GM12874 (cell line): ENCODE results near the gene PRUNE2.

Experiments used
- TF ChIP-seq, protein P1 (sequence below): IDR thresholded peaks from 2 replicates; pipeline ENCODE4 v1.5.1; 2011; ENCODE audit warnings: low read depth, mild to moderate bottlenecking, control low read depth, low read length, moderate library complexity; ENCODE audit not compliant: insufficient read depth

The PRUNE2 gene

DNA sequence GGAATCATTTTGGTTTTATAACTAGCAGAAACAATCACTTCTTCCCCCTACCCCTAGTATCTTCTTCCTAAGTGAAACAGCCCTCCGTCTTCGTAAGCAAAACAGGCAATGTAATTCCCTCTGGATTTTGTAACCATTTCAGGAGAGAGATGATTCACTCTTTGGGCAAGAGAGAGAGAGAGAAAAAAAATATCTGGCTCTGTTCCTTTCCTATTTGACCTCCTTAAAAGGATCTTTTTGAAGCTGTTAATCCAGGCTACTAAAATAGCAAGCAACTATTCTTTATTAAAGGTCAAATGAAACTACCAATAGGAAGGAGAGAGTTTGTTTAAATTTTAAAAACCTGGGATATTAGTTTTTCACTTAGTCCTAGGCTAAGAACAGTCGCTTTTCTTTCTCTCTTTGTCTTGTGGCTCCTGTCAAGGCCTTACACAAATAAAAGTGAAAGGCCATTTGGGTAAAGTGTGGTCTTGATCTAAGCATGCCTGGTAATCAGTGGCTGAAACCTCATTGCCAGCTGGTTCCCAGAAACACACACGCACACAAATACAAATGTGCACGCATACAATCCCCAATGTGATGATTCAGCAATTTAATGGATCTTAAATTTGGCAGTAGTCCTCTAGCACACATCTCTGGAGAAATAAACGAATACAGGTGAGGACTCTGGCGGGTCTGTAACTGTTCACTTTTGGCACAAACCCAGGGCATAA, 70.2 kb downstream of the PRUNE2 start:
- TF ChIP-seq, protein P1, sequence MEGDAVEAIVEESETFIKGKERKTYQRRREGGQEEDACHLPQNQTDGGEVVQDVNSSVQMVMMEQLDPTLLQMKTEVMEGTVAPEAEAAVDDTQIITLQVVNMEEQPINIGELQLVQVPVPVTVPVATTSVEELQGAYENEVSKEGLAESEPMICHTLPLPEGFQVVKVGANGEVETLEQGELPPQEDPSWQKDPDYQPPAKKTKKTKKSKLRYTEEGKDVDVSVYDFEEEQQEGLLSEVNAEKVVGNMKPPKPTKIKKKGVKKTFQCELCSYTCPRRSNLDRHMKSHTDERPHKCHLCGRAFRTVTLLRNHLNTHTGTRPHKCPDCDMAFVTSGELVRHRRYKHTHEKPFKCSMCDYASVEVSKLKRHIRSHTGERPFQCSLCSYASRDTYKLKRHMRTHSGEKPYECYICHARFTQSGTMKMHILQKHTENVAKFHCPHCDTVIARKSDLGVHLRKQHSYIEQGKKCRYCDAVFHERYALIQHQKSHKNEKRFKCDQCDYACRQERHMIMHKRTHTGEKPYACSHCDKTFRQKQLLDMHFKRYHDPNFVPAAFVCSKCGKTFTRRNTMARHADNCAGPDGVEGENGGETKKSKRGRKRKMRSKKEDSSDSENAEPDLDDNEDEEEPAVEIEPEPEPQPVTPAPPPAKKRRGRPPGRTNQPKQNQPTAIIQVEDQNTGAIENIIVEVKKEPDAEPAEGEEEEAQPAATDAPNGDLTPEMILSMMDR, result no peak

DNA sequence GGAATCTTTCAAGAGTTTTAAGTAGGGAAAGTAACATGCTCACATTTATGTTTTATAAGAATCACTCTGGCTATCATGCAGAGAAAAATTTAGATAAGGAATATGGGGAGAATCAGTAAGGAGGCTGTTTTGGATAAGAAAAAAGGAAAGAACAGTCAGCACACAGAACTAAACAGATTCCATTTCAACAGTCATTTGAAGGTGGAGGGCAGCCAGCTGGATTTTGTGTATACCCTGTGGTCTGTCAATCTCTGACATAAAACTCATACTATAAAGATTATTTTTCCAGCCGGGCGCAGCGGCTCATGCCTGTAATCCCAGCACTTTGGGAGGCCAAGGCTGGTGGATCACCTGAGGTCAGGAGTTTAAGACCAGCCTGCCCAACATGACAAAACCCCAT, 77.5 kb downstream of the PRUNE2 start:
- TF ChIP-seq, protein P1, result no peak

DNA sequence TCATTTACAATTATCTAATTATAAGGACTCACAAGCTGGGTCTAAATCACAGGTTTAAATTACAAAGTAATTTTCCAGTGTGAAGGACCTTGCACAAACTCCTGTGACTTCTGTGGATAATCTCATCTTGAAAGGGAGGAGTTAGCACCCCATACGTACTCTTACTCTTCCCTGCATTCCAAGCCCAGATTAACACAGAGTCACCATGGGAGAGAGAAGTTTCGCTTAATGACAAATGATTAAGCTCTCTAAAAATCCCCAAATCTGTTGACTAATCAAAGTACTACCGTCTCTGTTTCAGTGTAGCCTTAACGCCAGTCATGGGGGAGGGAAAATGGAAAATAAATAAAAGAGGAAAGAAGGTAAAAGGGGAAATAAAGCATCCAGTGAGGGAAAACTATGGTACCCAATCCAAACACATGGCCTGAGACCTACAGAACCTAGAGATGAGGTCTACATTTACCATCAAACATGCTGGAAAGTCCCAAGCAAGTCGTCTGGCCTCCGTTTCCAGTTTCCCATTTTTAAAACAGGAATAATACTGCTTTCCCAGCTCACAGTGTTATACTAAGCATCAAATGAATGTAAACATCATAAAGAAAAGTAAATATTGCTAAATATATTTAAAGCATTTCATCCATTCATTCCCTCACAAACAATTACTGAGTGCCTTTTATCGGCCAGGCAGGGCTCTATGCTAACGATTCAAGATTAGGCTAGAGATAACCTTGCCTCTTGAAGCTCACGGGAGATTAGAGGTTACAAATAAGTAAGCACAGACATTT, 78.4 kb downstream of the PRUNE2 start:
- TF ChIP-seq, protein P1, result no peak

DNA sequence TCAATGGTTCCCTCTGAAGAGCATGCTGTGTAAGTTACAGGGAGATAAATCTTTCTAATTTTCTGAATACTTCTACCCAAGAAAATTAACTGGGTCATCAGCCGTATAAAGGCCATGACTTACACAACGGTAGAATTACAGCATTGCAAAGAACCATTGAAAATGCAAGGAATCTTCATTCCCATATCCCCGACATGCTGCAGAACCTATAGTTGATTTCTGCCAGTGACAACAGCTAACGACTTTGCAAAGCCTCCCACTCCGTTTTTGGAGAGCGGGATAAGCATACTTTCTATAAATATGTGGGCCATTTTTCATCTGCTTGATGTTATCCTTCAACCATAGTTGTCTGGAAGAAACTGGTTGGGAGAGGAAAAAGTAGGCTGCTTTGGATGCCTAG, 85.5 kb downstream of the PRUNE2 start:
- TF ChIP-seq, protein P1, result no peak

DNA sequence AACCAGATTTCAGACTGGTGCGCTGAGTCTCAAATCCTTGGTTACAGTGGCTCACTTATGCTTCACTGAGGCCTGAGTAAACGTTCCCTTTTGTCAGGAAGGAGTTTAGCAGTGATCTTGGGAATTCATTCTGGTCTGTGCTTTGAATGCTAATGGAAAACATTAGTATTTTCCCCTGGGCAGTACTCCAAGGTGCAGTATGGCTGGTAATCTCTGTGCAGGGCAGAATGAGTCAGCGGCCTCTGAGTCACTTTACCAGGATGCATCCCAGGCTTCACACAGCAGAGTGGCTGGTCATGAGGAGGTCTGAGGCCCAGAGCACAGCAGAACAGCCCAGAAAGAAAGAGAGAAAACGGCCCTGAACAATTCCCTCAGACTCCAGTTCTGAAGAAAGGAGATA, 87.6 kb downstream of the PRUNE2 start:
- TF ChIP-seq, protein P1, result no peak

DNA sequence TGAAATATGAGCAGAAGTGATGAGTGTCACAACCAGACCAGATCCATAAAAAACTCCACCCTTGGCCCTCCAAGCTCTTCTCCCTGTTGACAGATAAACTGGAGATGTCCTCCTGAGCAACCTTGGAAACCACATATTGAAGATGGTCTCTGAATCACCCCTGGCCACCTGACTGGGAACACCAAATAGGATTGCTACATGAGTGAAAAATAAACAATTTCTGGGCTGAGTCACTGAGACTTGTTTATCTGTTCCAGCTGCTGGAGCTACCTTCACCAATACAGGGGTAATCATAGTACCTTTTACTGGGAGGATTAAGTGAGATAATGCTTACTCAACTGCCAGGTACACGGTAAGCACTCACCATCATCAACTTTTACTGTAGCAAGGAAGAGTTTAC, 88.4 kb downstream of the PRUNE2 start:
- TF ChIP-seq, protein P1, result no peak

DNA sequence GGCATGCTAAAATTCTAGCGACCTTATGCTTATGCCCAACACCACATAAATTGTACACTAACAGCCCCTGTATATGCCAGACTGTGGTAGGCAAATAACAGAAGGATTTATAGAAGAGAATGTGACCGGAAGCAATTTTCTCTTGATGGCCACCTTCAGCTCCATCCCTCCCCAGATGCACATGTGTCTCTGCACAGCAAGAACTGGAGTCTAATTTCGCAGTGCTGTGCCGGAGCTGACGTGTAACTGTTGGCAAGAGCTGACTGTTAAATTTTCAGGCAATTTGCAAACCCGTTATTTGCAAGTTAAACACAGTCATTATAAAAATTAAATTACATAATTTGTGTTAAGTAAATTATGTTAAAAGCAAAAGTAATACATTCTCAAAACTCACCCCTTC, 93.3 kb downstream of the PRUNE2 start:
- TF ChIP-seq, protein P1, result no peak
